GM18520 (cell line): ENCODE measurements around the gene P3H4.
"Not testable (repeated sequence)": the region's sequence is repeated elsewhere in the genome, so short reads cannot be mapped to it uniquely, and the experiment has no call there.

ENCODE experiments used
- ATAC-seq: cut with Tn5 transposase; IDR thresholded peaks from one replicate; pipeline ENCODE4 v1.9.1; 2021; ENCODE audit not compliant: unreplicated experiment

The P3H4 gene

DNA sequence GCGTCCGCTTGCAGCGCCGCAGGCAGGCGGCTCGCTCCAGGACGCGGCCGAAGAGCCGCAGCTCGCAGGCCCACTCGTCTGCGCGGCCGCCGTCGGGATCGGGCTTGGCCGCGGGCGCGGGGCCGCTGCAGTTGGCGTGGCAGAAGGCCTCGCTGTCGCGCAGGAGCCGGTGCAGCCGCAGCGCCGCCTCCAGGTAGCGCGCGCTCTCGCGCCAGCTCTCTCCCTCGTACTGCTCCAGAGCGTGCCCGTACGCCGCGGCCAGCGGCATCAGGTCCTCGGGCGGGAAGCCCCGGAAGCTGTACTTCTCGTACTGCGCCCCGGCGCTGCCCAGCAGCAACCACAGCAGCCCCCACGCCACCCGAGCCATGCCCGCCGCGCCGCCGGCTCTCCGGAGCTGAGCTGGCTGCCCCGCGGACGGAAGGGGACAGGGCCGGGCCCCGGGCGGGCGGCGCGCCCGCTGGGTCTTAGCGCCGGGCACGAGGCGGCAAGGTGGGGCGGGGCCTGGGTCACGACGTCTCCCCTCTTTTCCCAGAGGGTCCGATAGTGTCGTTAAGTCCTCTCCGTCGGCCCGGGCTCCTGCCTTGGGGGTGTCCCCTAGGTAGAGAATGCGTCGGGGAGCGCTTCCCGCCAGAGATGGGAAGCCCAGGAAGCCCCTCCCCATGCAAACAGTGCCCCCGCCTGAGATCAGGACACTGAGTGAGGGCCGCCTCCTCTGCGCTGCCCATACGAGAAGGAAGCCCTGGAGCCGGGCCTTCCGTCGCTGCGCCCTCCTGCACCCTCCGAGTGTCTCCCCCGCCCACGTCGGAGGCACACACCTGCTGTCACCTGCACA is at the start of gene P3H4:
Gene P3H4 (minus strand): TSS at position 401 of the 832 bp plus-strand sequence. CDS start 34 bp downstream, at position 367.
- ATAC-seq: no peak

DNA sequence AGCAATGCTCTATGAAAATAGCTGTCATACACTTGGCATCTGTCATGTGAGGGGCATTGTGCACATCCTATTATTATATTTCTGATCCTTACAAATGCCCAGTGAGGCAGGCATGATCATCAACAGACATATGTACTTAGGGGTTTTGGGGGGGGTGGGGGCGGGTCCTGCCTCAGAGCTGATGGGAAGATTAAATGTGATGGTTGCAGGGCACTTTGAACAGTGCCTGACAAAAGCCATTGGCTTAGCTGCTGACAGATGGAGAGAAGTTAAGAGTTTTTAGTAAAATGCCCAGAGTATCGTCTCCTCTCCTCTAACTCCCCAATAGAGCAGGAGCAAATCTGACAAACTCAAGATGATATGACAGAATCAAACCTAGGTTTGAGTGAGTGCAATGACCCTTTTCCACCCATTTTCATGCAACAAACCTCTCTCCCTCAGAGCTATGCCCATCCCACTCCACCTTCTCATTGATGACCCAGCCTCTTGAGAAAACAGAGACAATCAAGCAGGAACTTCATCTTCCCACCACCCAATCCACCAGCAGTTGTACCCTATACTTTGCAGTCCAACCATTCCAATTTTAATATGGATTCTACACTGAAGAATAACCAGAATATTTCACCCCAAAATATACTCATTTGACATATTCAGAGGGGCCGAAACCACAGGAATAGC is 48.6 kb upstream of the P3H4 start:
- ATAC-seq: no peak

- ATAC-seq: not testable (repeated sequence)
Measured at GRCh38 chr17:41851382-41851781, 39.6 kb upstream of the P3H4 start.

DNA sequence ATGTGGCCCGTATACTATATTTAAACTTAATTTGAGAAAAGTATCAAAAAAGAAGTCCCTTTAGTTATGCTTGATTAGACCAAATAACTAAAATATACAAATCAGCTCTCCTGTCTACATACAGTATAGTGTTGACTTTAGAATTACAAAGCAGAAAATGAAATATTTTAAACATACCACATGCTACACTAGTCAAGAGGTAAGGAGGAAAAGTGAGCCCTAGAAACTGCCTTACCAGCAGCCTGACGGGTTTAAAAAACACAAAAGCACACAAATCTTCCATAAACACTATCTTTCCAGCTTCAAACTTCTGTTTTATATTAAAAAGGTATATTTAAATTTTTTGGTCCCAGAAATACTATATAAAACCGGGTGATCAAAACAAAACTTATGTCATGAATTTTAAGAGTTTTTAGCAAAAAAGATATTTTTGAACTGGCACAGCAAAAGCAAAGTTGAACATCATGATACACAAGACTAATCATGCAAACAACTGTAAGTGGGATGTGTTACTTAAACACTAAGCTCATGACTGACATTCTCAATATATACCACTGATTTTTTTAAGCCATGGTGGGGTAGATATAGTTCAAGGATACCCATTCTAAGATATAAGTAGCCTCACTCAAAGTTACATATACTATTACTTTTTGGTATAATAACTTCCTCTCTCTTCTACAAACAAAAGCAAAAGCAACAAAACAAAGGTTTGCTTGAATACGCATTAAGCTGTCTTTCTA is 37.7 kb upstream of the P3H4 start:
- ATAC-seq: no peak

DNA sequence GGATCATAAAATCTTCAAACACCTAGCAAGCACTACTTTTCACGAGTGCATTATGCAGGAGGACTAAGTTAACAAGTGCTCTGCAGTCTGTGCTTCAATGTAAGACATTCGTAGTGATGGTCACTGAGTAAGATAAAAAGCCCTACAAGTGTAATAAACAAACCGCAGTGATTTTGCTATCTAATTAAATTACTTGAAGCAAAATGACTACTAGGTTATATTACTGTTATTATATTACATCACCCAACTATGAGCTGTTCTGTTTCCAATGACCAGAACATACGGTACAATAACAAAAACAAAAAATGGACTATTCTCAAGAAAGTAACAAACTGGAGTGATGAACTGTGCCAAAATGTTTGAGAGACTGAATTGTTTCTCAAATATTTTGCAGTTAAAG is 37.0 kb upstream of the P3H4 start:
- ATAC-seq: no peak

GRCh38 chr17:41844971-41845370 is 33.2 kb upstream of the P3H4 start:
- ATAC-seq: no peak

DNA sequence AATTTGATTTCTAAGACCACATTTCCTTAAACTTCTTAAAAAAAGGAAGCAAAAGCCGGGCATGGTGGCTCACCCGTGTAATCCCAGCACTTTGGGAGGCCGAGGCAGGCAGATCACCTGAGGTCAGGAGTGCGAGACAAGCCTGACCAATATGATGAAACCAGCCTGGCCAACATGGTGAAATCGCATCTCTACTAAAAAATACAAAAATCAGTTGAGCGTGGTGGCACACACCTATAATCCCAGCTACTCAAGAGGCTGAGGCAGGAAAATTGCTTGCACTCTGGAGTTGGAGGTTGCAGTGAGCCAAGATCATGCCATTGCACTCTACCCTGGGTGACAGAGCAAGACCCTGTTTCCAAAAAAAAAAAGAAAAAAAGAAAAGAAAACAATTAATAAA is 29.0 kb upstream of the P3H4 start:
- ATAC-seq: not testable (repeated sequence)

GRCh38 chr17:41839448-41839847 is 27.7 kb upstream of the P3H4 start:
- not testable (repeated sequence) for ATAC-seq

DNA sequence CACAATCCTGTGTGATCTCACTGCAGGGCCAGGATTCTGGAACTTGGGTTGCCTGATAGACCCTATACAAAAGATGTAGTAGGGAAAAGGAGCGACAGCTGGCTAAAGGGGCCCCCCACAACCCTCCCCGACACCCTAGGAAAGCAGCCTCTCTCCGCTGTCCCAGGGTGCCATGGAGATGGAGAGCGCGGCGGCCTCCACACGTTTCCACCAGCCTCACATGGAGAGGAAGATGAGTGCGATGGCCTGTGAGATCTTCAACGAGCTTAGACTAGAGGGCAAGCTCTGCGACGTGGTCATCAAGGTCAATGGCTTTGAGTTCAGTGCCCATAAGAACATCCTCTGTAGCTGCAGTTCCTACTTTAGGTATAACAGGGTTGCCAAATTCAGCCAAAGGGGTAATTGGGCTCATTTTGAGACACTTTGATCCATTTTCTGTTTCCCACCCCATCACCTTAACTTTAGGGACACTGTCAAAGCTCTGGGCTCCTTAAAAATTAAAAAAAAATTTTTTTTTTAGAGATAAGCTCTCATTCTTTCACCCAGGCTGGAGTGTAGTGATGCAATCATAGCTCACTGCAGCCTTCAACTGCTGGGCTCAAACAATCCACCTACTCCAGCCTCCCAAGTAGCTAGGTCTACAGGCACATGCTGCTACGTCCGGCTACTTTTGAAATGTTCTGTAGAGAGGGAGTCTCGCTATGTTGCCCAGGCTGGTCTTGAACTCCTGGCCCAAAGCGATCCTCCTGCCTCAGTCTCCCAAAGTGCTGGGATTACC is 26.2 kb upstream of the P3H4 start, which contains the start of gene KLHL10:
Gene KLHL10 (plus strand): TSS at position 65 of the 778 bp plus-strand sequence. CDS start 108 bp downstream, at position 173.
- no peak for ATAC-seq

DNA sequence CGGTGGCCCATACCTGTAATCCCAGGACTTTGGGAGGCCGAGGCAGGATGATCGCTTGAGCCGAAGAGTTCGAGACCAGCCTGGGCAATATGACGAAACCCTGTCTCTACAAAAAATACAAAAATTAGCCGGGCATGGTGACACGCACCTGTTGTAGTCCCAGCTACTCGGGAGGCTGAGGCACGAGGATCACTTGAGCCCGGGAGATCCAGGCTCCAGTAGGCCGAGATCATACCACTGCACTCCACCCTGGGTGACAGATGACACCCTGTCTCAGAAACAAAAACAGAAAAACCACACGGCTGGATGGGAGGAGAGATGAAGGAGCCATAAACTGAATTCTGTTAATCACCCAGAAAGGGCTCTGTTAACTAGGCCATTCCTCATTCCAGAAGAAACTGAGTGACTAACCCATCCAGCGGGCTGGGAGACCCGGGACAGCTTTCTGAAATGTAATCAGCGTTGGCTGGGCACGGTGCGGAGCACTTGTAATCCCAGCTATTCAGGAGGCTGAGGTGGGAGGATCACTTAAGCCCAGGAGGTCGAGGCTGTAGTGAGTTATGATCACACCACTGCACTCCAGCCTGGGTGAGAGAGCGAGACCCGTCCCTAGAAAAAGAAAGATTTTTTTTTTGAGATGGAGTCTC is 24.9 kb upstream of the P3H4 start:
- no peak for ATAC-seq

DNA sequence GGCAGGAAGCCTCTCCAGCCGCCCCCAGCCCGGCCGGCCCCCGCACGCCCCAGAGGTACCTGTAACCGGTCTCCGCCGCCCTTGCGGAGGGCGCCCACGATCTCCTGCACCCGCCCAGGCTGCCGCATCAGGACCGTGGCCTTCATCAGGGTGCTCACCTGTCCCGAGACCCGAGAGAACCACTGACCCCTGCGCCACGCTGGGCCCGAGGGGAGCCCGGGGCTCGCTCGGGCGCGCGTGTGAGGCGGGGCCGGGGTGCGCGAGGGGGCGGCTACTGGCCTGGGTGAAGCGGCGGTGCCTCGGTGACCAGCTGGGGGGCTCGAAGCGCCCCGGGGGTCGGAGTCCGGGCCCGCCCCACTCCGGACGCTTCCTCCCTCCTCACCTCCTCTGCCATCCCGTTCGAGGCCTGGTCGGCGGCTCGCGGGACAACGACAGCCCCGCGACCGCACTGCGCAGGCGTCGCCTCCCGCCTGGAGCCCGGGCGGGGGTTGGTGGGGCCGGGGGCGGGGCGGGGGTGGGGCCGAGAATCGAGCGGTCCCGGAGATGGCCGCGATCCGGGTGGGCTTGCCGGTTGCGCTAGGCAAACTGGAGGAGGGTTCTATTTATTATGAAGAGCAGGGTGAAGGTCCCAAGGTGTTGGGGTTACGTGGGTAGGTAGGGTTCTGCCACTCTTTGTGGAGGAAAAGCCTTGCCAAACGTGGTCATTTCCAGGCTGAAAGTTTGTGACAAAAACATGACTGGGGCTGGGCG is 24.2 kb upstream of the P3H4 start, which contains the start of gene NT5C3B:
Gene NT5C3B (minus strand): TSS at position 433 of the 750 bp plus-strand sequence. CDS start 39 bp downstream, at position 394.
- ATAC-seq: no peak

GRCh38 chr17:41835214-41835799 is 23.6 kb upstream of the P3H4 start:
- no peak for ATAC-seq

- not testable (repeated sequence) for ATAC-seq
Measured at GRCh38 chr17:41829961-41830360, 18.2 kb upstream of the P3H4 start.

GRCh38 chr17:41825175-41825845 is 13.6 kb upstream of the P3H4 start:
- ATAC-seq: no peak

DNA sequence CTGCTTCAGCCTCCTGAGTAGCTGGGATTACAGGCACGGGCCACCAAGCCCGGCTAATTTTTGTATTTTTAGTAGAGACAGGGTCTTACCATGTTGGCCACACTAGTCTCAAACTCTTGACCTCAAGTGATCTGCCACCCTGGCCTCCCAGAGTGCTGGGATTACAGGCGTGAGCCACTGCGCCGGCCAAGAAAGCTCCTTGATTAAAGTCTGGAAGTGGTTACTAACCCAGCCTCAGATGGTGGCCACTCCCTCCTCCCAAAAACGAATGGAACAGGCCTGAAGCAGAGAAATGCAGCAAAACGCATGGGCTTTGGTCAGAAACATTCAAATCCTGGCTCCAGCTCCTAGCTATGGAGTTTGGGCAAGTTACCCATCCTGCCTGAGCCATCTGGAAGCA is 12.3 kb upstream of the P3H4 start:
- no peak for ATAC-seq

GRCh38 chr17:41823580-41823979 is 11.8 kb upstream of the P3H4 start:
- no peak for ATAC-seq

GRCh38 chr17:41823141-41823524 is 11.4 kb upstream of the P3H4 start:
- ATAC-seq: no peak
